Hepatocyte (in vitro differentiated cells): Measurements from ENCODE around the gene NAA80. TPM values are rescaled to one million over a fixed set of nuclear protein-coding genes. Genes with fewer than 3 reads are reported as not detected.

Source experiments
- DNase-seq: peaks from one replicate; pipeline ENCODE4 v3.0.0-alpha.2; 2016; ENCODE audit warnings: low spot score
- H2AFZ ChIP-seq: fragments of 200-600 bp; sonication (generic); 2 replicates; pipeline ENCODE4 v1.6.0; 2016; ENCODE audit warnings: antibody characterized with exemption, mild to moderate bottlenecking
- H3K27ac ChIP-seq: fragments of 200-600 bp; sonication (generic); 2 replicates; pipeline ENCODE4 v1.5.1; 2016; ENCODE audit warnings: mild to moderate bottlenecking
- H3K27me3 ChIP-seq: fragments of 200-600 bp; sonication (generic); 2 replicates; pipeline ENCODE4 v1.6.1; 2016
- H3K36me3 ChIP-seq: fragments of 200-600 bp; sonication (generic); replicated peaks from 2 replicates; pipeline ENCODE4 v1.5.1; 2016; ENCODE audit warnings: low read depth; ENCODE audit not compliant: insufficient read depth
- H3K4me1 ChIP-seq: fragments of 200-600 bp; sonication (generic); 2 replicates; pipeline ENCODE4 v1.5.1; 2016; ENCODE audit warnings: mild to moderate bottlenecking, moderate library complexity; ENCODE audit not compliant: insufficient read depth
- H3K4me2 ChIP-seq: fragments of 200-600 bp; sonication (generic); 2 replicates; pipeline ENCODE4 v1.6.0; 2016
- H3K4me3 ChIP-seq: fragments of 200-600 bp; sonication (generic); 2 replicates; pipeline ENCODE4 v1.5.1; 2016; ENCODE audit warnings: mild to moderate bottlenecking
- H3K79me2 ChIP-seq: fragments of 200-600 bp; sonication (generic); 2 replicates; pipeline ENCODE4 v1.6.0; 2017; ENCODE audit warnings: mild to moderate bottlenecking
- H3K9me2 ChIP-seq: fragments of 200-600 bp; sonication (generic); replicated peaks from 2 replicates; pipeline ENCODE4 v1.6.0; 2017; ENCODE audit warnings: mild to moderate bottlenecking; ENCODE audit not compliant: insufficient read depth
- H3K9me3 ChIP-seq: fragments of 200-600 bp; sonication (generic); 2 replicates; pipeline ENCODE4 v1.5.1; 2016; ENCODE audit warnings: low read depth, mild to moderate bottlenecking
- H4K20me1 ChIP-seq: fragments of 200-600 bp; sonication (generic); 2 replicates; pipeline ENCODE4 v1.6.0; 2016; ENCODE audit warnings: mild to moderate bottlenecking; ENCODE audit not compliant: insufficient read depth, poor library complexity, severe bottlenecking
- CTCF ChIP-seq: fragments of 200-600 bp; sonication (generic); IDR thresholded peaks from 2 replicates; pipeline ENCODE4 v1.5.1; 2016; ENCODE audit warnings: antibody characterized with exemption, mild to moderate bottlenecking; ENCODE audit not compliant: poor library complexity
- EZH2 ChIP-seq: fragments of 200-600 bp; sonication (generic); IDR thresholded peaks from 2 replicates; pipeline ENCODE4 v1.6.1; 2016; ENCODE audit warnings: antibody characterized with exemption, mild to moderate bottlenecking, borderline replicate concordance
- EZH2phosphoT487 ChIP-seq: fragments of 200-600 bp; sonication (generic); IDR thresholded peaks from one replicate; pipeline ENCODE4 v1.6.1; 2018; ENCODE audit warnings: antibody characterized with exemption, mild to moderate bottlenecking, low read depth, moderate library complexity; ENCODE audit not compliant: unreplicated experiment, severe bottlenecking
- WGBS: methylation state at CpG from one replicate; pipeline ENCODE4 v1.1.6; 2016; ENCODE audit warnings: low lambda C conversion rate; ENCODE audit errors: missing lambda C conversion rate; 5-methylcytosine and 5-hydroxymethylcytosine counted together
- polyA plus RNA-seq: library from polyadenylated mRNA; unstranded; fragments of >200 nt; fragmentation: Nextera tagmentation; extraction: Ambion mirVana; gene quantifications from 2 replicates; pipeline ENCODE4 v1.2.1, GENCODE V29; 2016
- total RNA-seq: library from RNA; depleted of rRNA; stranded (reverse); fragments of >200 nt; gene quantifications from 2 replicates; pipeline ENCODE4 v1.2.3, GENCODE V29; 2014

NAA80 gene
- total RNA-seq (6.7 and 7.1 TPM in 2 replicates), polyA plus RNA-seq (17.0 and 19.5 TPM in 2 replicates)

- peak within 1 kb of the TSS; percentile 94 for H3K27ac ChIP-seq
- peak; percentile 100 for DNase-seq
- H3K4me1 ChIP-seq = peaks cover 17% of the 10 kb centered on the region
- H3K9me2 ChIP-seq = no peaks in the 10 kb centered on the region
- H3K4me3 ChIP-seq = peak within 1 kb of the TSS; percentile 52
- TF ChIP-seq EZH2phosphoT487 (no peak), EZH2 (no peak), CTCF (peak; percentile 30)
- no peaks in the 10 kb centered on the region for H3K9me3 ChIP-seq
- no peaks in the 10 kb centered on the region for H4K20me1 ChIP-seq
- no peaks in the 10 kb centered on the region for H3K36me3 ChIP-seq
- H3K27me3 ChIP-seq = no peaks in the 10 kb centered on the region
- peaks cover 11% of the 10 kb centered on the region for H3K79me2 ChIP-seq
- H2AFZ ChIP-seq = peak within 1 kb of the TSS; percentile 45
- whole genome bisulfite sequencing = 1% methylated on average over 54 of the region's 61 CpGs
- H3K4me2 ChIP-seq = peak within 1 kb of the TSS; percentile 93
Observed at GRCh38 chr3:50298836-50299637, at the start of gene NAA80, which contains the start of gene HYAL3. TSS of gene NAA80 (minus strand) at chr3:50299405. CDS start at chr3:50297463, 1,942 bp downstream. TSS of gene HYAL3 (minus strand) at chr3:50299405. CDS start at chr3:50295602, 3,803 bp downstream.

- peaks cover 25% of the 10 kb centered on the region for H3K4me1 ChIP-seq
- no peak overlapping the region for H3K4me3 ChIP-seq
- H3K36me3 ChIP-seq = no peaks in the 10 kb centered on the region
- no peaks in the 10 kb centered on the region for H4K20me1 ChIP-seq
- no peak overlapping the region for H3K4me2 ChIP-seq
- peaks cover 20% of the 10 kb centered on the region for H3K79me2 ChIP-seq
- H2AFZ ChIP-seq = no peak overlapping the region
- no peaks in the 10 kb centered on the region for H3K27me3 ChIP-seq
- TF ChIP-seq EZH2phosphoT487 = no peak
- TF ChIP-seq CTCF = peak; percentile 64
- WGBS = 29% methylated on average over 14 of the region's 14 CpGs
- no peaks in the 10 kb centered on the region for H3K9me2 ChIP-seq
- peak; percentile 85 for DNase-seq
- H3K9me3 ChIP-seq = no peaks in the 10 kb centered on the region
- peak overlapping the region; percentile 20 for H3K27ac ChIP-seq
Observed at GRCh38 chr3:50347187-50347813, 48.1 kb upstream of the NAA80 start.

- Histone ChIP-seq H3K9me2 (no peaks in the 10 kb centered on the region), H3K4me3 (peak within 1 kb of the TSS; percentile 38), H3K27me3 (peaks cover 13% of the 10 kb centered on the region), H3K4me2 (peak within 1 kb of the TSS; percentile 98), H2AFZ (peak within 1 kb of the TSS; percentile 74), H3K79me2 (peaks cover 11% of the 10 kb centered on the region), H3K27ac (no peak within 1 kb of the TSS), H3K9me3 (no peaks in the 10 kb centered on the region), H3K36me3 (no peaks in the 10 kb centered on the region), H4K20me1 (no peaks in the 10 kb centered on the region), H3K4me1 (peaks cover 23% of the 10 kb centered on the region)
- DNase-seq = peak; percentile 66
- no peak for TF ChIP-seq CTCF
- no peak for TF ChIP-seq EZH2phosphoT487
- TF ChIP-seq EZH2 = no peak
- WGBS = 17% methylated on average over 44 of the region's 45 CpGs
Observed at GRCh38 chr3:50345586-50346234, 46.5 kb upstream of the NAA80 start, which contains the start of gene ZMYND10. TSS of gene ZMYND10 (minus strand) at chr3:50345732. CDS start at chr3:50345579, 153 bp downstream.
